GM04504 (cell line): ENCODE results near the gene UGT1A5.

Experiments
- DNase-seq: peaks from one replicate; pipeline ENCODE4 v3.0.0-alpha.2; 2012; ENCODE audit warnings: low read depth

UGT1A5 gene

DNA sequence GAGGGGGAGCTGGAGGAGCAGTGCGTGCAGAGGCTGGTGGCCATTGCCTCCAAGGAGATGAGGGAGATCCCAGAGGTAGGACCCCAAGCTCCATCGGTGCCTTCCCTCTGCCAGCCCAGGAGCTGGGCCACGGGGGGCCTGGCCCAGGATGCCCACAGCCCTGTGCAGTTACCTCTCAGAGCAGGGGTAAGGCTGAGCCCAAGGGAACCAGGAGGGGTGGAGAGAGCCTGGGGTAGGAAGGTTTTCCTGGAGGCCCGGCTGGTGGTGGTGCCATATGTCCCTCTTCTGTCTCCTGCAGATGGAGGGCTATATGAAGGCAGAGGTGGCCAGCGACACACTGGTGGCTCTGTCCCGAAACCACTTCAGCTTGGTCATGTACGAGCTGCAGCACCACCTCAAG is 76.8 kb downstream of the UGT1A5 start:
- DNase-seq = no peak

DNA sequence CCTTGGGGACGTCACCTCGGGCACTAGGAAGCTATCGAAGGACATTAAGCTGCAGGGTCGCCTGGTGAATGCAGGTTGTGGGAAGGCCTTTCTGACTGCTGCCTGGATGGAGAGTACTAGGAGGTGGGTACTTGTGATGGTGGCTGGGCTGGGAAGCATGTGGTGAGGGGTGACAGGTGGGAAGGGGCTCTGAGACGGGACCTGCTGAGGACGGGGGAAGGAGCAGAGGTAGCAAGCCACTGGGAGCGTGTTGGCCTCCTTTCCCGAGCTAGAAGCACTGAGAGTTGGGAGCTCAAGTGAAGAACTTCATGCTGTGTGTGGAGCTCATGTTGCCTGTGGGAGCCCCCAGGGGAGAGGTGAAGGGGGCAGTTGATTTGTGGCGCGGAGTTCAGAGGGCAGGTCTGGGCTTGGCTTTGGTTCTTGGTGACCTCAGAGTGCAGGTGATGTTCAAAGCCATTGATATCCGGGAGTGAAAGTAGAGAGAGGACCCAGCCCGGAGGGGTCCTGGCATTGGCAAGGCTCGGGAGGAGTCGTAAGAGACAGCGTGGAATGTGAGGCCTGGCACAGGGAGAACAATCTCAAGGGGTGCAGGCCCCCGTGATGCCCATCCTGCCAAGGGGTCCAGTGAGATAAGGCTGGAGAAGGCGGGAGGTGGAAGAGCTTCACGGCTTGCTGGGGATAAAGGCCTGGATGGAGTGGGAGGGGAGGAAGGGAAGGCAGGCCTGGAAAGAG is 78.6 kb downstream of the UGT1A5 start:
- DNase-seq = no peak

DNA sequence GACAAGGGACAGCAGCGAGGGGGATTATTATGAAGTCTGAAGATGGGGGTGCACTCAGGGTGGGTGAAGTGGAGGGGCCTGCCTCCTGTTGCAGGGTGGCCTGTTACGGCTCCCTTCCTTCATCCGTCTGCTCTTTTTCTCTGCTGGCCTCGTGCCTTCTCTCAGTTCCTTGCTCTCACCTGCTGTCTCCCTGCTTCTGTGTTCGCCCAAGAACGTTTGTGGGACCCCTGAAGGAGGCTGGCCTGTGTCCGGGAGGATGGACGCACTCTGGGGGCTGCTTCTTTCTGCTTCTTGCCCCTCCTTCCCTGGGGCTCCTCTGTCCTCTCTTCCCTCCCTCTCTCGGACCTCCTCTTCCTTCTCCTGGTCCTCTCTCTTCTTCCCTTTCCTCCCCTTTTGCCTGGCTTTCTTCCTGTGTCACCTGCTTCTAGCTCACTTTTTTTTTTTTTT is 79.2 kb downstream of the UGT1A5 start:
- DNase-seq = no peak

DNA sequence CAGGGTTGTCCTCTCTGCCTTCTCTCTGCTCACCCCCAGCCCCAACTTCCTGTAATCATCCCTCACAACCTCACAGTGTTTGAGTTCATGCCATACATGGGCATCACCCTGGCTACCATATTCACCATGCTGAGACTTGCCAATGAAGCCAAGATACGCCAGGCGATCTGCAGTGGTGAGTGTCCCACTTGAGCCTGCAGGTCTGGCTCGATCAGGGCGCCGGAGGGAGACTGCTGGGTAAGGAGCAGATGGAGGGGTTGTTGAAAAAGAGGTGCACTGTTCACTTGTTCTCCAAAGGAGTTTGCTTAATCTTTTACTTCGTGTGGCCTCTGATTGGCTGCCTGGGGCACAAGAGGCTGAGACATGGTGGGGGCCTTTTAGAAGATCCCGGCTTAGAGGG is 80.0 kb downstream of the UGT1A5 start:
- DNase-seq = no peak

DNA sequence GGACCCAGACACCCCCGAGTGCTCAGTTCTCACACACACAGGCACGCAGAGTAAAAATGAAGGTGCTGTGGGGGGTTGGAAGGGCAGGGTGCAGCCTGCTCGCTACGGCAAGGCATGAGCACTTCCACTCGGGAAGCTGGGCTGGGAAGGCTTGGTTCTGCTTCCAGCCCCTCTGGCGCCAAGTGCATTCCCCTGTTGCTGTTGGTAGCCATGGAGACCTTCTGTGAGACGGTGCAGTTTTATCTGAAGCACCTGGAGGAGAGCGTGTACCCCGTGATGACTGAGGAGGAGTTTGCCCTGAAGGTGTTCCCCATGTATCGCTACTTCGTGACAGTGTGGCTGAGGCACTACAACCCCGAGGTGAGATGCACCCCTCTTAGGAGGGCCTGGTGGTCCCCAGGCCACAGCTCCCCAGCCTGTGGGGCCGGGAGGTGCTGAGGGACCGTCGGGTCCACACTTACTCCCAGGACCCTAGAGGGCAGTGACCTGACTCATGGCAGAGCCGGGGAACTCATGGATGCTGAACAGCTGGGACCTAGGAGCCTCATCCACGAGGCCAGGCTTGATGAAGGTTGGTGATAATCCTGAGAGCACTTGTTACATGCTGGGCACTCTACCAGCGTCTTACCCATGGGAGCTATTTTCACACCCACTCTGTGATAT is 80.9 kb downstream of the UGT1A5 start:
- DNase-seq = no peak

DNA sequence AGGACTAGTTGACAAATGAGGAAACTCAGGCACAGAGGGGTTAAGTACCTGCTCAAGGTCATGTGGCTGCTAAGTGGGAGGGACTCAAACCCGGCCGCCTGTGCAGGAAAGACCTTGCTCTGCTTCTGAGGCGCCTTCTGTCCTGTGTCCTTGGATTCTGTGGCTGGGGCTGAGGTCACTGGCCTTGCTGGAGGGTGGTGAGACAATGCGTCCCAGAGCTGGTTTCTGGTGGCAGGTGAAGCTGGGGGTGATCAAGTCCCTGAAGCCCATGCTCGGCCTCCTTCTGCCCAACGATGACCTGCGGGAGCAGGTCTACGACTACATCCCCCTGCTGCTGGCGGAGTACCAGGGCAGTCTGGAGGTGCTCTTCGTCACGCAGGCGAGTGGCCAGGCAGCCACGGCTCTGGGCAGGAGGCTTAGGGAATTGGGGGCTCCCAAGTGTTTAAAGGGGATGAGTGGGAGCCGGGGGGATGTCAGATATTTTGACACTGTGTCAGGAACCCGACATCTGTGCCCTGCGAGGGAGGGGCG is 81.5 kb downstream of the UGT1A5 start:
- DNase-seq = no peak

DNA sequence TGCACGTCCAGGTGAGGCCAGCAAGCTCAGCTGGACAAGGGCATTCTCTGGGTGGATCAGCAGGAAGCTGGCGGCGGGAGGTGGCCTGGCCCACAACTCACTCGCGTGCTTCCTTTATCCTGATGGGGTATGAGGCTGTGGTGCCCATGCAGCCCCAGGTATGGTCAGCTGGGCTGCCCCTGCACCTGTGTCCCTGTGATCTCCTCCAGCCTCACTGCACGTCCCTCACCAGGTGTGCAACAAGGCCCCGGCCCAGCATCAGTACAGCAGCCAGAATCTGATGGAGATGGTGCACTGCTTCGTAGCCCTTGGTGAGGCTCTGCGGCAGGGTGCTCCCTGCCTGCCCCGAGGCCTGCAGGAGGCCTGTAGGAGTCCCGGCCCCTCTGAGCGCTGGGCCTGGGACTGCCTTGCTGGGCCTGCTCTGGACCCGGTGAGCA is 83.0 kb downstream of the UGT1A5 start:
- DNase-seq = no peak

DNA sequence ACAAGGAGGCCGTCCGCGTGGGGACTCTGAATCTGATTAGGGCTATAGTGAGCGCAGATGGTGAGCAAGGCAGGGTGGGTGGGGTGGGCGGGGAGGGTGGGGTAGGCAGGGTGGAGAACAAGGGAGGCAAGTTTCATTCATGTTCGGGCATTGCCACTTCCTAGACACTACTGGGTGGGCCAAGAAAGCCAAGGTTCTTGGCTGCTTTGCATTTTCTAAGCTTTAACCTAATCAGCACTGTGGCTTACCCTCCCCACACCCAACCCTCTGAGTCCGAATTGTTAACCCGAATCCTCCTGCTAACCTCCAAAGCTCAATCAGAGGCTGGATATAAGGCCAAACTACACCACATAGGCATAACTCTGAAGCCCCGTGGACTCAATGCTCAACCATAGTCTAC is 83.5 kb downstream of the UGT1A5 start:
- DNase-seq = no peak

DNA sequence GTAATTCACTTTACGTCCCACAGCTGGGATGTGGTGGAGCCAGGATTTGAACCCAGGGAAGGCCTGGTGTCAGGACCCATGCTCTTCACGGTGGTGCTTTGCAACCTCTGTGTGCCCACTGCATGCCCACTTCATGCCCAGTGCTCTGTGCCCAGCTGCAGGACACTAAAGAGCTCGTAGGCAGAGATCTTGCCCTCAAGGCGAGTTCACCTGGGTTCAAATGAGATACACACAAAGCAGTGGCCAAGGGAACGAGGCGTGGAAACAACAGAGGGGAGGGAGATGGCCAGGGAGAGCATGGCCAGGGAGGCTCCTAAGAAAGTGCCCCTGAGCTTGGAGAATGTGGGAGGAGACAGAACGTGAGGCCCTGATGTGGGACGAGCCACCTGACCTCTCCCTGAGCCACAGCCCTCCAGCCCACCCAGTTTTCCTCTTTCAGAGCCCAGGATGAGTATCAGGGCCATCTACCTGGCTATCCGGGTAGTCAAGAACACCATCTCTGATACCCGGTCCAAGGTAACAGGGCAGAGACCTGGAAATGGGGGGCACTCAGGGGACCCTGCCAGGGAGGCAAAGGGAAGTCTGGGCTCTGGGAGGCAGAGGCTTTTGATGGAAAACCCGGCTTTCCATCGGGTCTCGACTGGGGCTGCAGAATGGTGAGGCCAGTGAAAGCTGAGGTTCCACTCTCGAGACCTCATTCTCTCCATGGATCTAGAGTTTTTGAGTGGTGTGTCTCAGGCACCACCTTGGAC is 85.8 kb downstream of the UGT1A5 start:
- DNase-seq = no peak

DNA sequence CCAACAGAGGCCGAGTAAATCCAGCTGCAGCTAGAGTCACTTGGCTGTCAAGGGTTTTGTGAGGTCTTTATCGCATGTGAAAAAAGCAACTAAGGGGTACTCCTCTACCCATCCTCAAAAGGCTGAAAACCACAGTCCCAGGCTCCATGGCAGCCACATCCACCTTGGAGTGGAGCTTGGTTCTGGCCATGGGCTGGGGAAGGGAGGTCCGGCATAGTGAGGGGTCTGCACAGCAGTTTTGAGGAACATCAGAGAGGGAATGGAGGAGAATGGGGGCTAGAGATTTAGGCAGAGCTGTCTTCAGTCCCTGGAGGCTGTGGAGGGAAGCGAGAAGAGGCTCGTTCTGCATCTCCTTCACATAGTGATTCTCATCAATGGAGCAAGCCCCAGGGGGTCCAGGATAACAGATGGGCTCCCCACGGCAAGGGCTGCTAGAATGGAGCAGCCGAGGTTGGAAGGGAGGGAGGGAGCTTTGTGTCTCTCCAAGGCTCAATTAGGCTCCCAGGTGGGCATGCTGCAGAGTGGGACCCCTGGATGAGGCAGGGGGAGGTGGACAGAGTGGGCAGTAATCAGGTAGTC is 86.5 kb downstream of the UGT1A5 start:
- no peak for DNase-seq

DNA sequence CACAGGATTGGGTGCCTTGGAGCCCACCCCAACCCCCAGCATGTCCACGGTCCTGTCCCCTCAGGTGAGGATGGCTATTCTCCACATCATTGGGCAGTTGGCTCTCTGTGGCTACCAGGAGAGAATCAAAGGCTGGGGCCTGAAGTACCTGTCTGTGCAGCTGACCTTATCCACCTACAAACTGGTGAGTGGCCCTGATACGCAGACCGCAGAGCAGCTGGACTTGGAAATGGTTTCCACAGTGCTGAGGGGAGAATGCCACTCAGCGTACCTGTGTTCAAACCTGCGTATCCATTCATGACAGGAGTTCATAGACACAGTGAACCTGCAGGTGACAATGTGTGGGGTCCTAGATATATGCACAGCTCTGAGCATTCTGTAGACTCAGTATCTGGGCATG is 87.0 kb downstream of the UGT1A5 start:
- DNase-seq = no peak

DNA sequence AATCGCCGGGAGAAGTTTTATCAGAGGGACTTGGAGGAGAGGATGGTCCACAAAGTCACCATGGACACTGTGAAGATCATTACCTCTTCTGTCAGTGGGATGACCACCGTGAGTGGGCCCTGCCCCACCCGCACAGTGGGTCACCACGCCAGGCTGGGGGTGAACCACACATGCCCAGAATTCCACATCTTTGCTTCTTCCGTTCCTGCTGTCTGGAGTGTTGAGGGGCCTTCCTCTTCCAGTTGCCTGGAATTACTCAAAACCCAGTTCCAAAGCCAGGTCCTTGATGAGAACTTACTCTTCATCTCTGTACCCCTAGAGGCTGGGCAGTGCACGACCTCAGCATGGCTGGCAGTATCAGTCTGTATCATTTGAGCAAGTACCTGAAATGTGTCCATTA is 87.5 kb downstream of the UGT1A5 start:
- DNase-seq = no peak

DNA sequence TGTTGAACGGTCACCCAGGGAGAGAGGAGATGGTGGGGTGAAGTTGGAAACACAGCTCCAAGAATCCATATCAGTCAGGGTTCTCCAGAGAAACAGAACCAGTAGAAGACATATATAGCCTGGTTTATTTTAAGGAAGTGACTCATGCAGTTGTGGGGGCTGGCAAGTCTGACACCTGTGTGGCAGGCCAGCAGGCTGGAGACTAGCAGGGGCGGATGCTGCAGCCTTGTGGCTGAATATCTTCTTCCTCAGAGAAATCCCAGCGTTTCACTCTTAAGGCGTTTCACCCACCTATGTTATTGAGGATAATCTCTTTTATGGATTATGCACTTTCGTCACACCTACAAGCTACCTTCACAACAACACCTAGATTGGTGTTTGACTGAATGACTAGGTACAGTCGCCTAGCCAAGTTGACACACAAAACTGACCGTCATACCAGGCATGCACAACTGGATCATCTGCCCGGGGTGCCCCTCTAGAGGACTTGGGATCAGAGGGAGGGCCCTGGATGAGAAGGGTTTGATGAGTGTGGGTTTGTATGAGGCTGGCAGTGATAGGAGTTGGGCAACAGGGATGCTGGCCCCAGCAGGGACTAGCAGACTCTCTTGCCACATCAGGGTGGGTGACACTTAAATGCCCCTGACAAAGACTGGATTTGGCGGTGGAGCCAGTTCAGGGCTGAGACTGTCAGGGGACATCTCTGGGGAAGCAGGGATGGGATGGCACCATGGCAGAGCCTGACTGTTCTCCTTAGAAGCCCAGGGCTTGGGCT is 88.8 kb downstream of the UGT1A5 start:
- no peak for DNase-seq

DNA sequence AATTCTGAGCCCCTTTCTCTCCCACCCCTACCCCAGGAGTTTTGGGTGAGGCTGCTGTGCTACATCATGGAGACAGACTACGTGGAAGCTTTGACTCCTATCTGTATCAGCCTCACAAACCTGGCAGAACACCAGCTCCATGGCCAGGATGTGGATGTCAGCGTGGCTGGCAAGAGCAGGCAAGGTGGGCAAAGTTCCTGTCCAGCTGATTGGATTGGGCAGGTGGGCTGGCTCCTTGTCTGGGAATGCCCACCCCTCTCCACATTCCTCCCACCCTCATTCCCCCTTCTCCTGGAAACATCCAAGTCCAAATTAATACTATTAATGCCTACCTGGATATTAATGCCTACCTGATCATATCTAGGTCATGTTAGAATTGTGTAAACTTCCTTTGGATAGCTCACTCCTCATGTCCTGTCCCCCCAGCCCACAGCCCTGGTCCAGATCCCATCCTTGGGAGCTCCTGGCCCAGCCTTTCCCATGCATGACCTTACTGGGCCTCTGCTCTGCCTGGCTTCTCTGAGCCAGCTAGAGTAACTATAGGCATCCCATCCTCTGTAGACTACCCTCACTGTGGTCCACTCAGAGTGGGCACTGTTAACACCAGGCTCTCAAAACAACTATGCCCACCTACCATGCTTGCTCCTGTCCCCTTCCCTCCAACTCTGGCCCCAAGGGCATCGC is 89.6 kb downstream of the UGT1A5 start:
- DNase-seq = no peak

DNA sequence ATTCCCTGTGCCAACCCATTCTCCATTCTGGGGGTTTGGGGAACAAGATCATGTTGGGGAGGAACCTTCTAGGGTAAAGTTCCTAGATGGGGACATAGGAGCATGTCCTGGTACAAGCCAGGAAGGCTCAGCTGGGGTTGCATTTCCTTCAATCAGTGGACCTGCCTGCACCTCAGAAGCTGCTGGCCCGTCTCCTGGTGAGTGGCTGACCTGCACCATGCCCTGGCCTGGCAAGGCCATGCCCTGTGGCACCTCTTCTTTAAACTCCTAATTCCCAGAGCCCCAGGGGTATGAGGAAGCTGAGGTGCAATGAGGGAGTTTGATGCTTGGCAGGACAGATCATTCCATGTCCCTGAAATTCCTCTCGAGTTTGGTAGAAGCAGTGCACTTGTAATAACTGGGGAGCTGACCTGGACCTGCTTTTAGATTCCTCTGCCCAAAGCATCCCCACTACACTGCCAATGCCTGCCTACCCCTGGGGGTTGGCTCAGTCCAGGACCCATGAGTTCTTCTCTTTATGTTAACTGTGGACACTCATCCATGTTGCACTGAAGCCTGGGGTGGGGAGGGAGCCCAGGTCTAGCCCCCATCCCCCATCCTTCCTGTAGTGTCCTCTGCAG is 90.7 kb downstream of the UGT1A5 start:
- DNase-seq = no peak

DNA sequence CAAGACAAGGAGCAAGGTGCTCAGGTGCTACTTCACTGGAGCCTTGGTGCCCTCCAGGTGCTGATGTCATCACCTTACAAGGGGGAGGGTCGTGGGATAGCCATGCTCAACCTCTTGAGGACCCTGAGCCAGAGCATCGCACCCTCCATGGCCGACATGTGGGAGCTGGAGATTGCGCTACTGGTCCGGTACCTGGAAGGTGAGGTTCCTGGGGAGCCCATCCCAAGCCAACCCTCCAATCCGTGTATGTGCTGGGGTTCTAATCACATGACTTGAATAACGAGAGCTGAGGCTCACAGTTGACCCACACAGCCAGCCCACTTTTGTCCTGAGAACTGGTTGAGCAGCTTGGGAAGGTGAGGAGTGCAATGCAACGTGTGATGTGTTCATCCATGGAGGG is 91.3 kb downstream of the UGT1A5 start:
- no peak for DNase-seq

DNA sequence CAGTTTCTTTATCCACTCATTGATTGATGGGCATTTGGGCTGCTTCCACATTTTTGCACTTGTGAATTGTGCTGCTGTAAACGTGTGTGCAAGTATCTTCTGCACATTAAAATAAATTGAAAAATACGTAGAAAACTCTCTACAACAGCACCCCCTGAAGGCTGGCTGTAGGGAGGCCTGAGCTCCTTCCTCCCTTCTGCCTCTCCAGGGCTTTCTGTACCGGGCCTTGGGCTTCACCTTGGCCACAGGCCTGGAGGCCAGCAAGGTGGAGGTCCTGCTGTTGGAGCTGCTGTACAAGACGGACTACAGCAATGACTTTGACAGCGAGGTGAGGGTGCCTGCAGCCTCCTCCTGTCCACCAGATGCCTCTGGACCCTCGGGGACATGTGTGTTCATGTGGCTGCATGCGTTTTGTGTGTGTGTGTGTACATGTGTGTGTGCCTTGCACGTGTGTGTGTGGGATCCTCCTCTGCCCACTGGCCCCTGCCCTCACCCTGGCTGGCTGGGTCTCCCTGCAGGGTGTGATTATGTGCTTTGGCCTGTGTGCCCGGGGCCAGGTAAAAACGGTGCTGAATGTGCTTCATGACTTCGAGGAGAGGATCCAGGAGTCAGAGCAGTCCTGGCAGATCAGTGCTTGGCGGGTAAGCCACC is 94.6 kb downstream of the UGT1A5 start:
- no peak for DNase-seq

DNA sequence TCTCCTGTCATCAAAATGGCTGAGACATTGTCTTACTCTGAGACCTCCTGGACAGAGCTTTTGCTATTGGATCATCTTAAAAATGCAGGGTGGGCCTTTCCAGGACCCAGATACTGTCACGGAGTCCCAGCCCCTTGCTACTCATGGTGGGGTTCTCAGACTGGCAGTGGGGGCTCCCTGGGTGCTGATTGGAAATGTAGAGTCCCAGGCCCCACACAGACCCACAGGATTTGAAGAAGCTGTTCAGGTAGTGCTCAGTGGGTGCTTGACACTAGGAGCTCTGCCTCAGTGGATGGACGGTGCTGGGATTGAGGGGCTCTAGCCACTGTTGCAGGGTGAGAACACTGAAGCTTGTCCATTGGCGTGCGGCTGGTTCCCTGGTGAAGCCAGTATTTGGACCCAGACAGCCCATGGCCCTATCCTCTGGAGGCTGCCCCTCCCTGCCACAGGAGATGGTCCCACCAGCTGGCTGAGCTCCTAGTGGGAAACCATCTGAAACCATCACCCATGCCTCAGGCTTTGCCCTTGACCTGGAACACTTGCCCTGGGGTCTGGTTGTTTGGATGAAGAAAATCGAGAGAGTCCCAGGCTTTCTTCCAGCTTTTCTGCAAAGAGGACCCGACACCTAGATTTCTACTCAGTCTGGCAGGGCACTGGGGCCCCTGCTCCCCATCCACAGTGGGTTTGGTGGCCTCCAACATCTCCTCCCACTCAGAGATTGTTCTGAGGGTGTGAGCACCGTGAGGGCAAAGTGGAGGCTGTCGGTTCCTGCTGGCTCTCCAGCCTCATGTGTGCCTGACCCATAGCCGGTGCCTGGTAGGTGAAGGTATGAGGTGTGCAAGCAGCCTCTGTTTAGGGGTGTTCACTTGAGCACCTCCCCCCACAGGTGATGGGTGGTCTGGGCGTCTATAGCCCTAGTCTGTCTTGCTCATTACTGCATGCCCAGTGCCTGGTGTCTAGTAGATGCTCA is 95.5 kb downstream of the UGT1A5 start:
- no peak for DNase-seq

DNA sequence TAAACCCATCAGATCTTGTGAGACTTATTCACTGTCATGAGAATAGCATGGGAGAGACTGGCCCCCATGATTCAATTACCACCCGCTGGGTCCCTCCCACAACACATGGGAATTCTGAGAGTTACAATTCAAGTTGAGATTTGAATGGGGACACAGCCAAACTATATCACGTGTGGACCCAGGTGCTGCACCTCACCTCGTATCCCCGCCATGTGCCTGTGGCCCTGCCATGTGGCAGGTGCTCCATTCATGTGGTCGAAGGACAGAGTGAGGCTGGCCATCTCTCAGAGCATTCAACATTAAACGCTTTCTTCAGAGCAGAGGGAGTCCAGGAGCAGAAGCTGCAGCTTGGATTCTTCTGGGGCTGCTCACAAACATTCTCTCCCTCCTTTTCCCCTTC is 97.7 kb downstream of the UGT1A5 start:
- no peak for DNase-seq
